Neural cell (in vitro differentiated cells): ENCODE results near the gene TREM1.

ENCODE experiments used
- CTCF ChIP-seq: fragments of 450-650 bp; IDR thresholded peaks from 2 replicates; pipeline ENCODE4 v1.5.1; 2014; ENCODE audit warnings: antibody characterized with exemption, mild to moderate bottlenecking, moderate library complexity; ENCODE audit not compliant: poor library complexity, severe bottlenecking
- RAD21 ChIP-seq: fragments of 450-650 bp; conservative IDR thresholded peaks from 2 replicates; pipeline ENCODE4 v1.6.1; 2014; ENCODE audit warnings: antibody characterized with exemption, mild to moderate bottlenecking, moderate library complexity
- REST ChIP-seq: IDR thresholded peaks from 2 replicates; pipeline ENCODE4 v1.6.1; 2012; ENCODE audit warnings: borderline replicate concordance
- TAF1 ChIP-seq: IDR thresholded peaks from 2 replicates; pipeline ENCODE4 v1.6.1; 2012; ENCODE audit warnings: low read depth

GRCh38 chr6:41325446-41326066, 39.1 kb upstream of the TREM1 start:
- TF ChIP-seq REST (no peak), CTCF (no peak), TAF1 (no peak), RAD21 (no peak)
